Neural crest cell (in vitro differentiated cells): ENCODE data around the gene CXCL3. TPM values are rescaled to one million over a fixed set of nuclear protein-coding genes. Genes with fewer than 3 reads are reported as not detected.

Experiments used
- DNase-seq: peaks from one replicate; pipeline ENCODE4 v3.0.0; 2021; ENCODE audit warnings: low read depth, mixed read lengths, low spot score
- H3K27ac Mint-ChIP-seq: one replicate; pipeline ENCODE4 v1.8.0; 2021; ENCODE audit warnings: mild to moderate bottlenecking, mixed read lengths; ENCODE audit not compliant: unreplicated experiment
- H3K27me3 Mint-ChIP-seq: 2 replicates; pipeline ENCODE4 v1.8.0; 2021; ENCODE audit warnings: low read depth, mild to moderate bottlenecking, mixed read lengths
- H3K36me3 Mint-ChIP-seq: 2 replicates; pipeline ENCODE4 v1.8.0; 2021; ENCODE audit warnings: low read depth, mild to moderate bottlenecking, mixed read lengths
- H3K4me1 Mint-ChIP-seq: 2 replicates; pipeline ENCODE4 v1.8.0; 2021; ENCODE audit warnings: mixed read lengths
- H3K4me3 Mint-ChIP-seq: one replicate; pipeline ENCODE4 v1.8.0; 2021; ENCODE audit warnings: mild to moderate bottlenecking, mixed read lengths
- H3K9me3 Mint-ChIP-seq: 2 replicates; pipeline ENCODE4 v1.8.0; 2021; ENCODE audit warnings: mixed read lengths
- total RNA-seq: library from RNA; stranded (reverse); gene quantifications from 2 replicates; pipeline ENCODE4 v1.2.1, GENCODE V29; 2021
- TF ChIP-seq, protein P1 (sequence below): fragments of 200-600 bp; sonication (generic); conservative IDR thresholded peaks from 2 replicates; pipeline ENCODE4 v1.5.0; 2021; ENCODE audit warnings: antibody characterized with exemption, mild to moderate bottlenecking

Gene CXCL3
- total RNA-seq, 1 donor from 2014 or later: 0.63 TPM

GRCh38 chr4:74006009-74006476 lies 32.4 kb downstream of the CXCL3 start:
- Mint-ChIP-seq H3K27me3 (no peaks in the 10 kb centered on the region), H3K27ac (no peak overlapping the region), H3K36me3 (no peaks in the 10 kb centered on the region), H3K4me1 (no peaks in the 10 kb centered on the region), H3K4me3 (no peak overlapping the region), H3K9me3 (peaks cover 4% of the 10 kb centered on the region)
- no peak for DNase-seq
- TF ChIP-seq, protein P1, sequence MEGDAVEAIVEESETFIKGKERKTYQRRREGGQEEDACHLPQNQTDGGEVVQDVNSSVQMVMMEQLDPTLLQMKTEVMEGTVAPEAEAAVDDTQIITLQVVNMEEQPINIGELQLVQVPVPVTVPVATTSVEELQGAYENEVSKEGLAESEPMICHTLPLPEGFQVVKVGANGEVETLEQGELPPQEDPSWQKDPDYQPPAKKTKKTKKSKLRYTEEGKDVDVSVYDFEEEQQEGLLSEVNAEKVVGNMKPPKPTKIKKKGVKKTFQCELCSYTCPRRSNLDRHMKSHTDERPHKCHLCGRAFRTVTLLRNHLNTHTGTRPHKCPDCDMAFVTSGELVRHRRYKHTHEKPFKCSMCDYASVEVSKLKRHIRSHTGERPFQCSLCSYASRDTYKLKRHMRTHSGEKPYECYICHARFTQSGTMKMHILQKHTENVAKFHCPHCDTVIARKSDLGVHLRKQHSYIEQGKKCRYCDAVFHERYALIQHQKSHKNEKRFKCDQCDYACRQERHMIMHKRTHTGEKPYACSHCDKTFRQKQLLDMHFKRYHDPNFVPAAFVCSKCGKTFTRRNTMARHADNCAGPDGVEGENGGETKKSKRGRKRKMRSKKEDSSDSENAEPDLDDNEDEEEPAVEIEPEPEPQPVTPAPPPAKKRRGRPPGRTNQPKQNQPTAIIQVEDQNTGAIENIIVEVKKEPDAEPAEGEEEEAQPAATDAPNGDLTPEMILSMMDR: no peak

- Mint-ChIP-seq H3K4me3 (no peak overlapping the region), H3K36me3 (no peaks in the 10 kb centered on the region), H3K4me1 (no peaks in the 10 kb centered on the region), H3K27ac (no peak overlapping the region), H3K9me3 (peaks cover 2% of the 10 kb centered on the region), H3K27me3 (no peaks in the 10 kb centered on the region)
- no peak for DNase-seq
- TF ChIP-seq, protein P1: no peak
Measured at GRCh38 chr4:74005528-74005927, 33.0 kb downstream of the CXCL3 start.

DNA sequence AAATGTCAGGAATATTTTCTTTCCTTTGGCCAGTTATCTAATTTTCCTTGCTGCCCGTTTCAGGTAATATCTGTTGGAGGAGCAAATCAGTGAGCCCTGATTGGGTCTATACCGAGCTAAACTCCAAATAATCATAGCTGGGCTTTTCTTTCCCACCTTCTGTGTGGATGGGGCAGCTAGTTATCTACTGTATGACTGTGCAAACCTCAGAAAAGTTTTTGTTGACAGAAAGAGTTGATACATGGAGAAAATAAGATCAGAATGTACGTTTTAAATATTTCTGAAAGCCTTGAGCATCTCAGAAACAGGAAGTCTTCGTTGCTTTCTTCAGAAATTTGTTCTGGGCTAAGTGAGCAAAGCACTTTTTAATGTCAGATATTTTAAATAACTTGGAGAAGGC lies 33.8 kb downstream of the CXCL3 start:
- DNase-seq: no peak
- TF ChIP-seq, protein P1: no peak
- no peak overlapping the region for H3K4me3 Mint-ChIP-seq
- no peaks in the 10 kb centered on the region for H3K9me3 Mint-ChIP-seq
- H3K27me3 Mint-ChIP-seq: peaks cover 5% of the 10 kb centered on the region
- no peak overlapping the region for H3K27ac Mint-ChIP-seq
- no peaks in the 10 kb centered on the region for H3K36me3 Mint-ChIP-seq
- no peaks in the 10 kb centered on the region for H3K4me1 Mint-ChIP-seq

DNA sequence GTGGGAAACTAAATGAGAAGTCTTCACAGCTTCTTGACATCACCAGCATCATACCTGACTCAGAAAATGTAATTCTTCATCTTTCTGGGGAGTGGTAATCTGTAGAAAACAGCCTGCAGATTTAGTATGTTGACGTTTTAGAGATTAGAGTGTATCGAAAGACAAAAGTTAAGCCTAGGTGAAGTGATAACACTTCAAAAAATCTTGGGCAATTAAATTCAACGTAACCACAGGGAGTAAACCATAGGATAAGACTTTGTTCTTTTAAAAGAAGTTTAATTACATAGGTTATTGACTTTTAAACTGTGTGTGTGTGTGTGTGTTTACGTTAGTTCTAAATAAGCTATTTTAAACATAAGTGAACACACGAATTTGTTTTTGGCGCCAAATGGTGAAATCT lies 38.2 kb downstream of the CXCL3 start:
- Mint-ChIP-seq H3K9me3 (no peaks in the 10 kb centered on the region), H3K4me1 (peaks cover 11% of the 10 kb centered on the region), H3K27ac (no peak overlapping the region), H3K27me3 (peaks cover 36% of the 10 kb centered on the region), H3K36me3 (no peaks in the 10 kb centered on the region), H3K4me3 (no peak overlapping the region)
- no peak for DNase-seq
- TF ChIP-seq, protein P1: no peak

DNA sequence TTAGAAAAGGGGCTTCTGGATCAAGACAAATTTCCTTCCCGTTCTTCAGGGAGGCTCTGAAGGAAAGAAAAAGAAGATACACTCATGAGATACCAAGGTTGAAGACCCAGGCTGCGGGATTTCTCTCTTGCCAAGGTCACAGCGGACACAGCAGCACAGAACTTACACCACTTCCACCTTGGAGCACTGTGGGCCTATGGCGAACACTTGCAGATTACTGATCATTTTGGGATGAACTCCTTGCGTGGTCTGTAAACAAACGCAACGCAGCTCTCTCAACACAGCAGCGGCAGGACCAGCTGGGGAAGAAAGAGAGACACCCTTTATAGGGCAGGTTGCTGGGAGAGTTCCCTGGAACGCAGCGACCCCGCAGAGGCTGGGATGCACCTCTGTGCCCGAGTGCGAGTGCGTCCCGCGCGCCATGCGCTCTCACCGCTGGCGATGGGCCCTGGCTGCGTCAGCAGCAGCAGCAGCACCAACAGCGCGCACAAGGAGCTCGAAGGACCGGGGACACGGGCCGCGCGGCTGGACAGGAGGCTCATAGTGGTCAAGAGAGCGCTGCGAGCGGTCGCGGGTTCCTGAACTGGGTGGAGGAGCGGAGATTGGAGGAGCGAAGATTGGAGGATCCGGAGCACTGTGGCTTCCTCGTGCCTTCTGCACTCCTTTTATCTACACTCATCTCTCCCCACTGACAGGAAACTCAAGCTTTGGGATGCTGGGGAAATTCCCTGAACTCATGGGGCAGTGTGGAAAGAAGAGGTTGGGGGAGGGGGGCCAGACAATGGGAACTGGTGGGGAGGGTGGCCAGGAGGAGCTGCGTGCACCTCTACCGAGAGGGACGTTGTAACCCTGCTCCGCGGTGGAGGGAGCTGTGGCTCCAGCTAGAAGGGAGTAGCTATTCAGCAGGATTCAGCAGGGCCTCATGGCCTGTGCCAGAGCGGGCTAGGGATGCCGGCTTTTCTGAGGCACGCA lies 40.2 kb downstream of the CXCL3 start, which contains the start of gene CXCL5:
TSS of gene CXCL5 (minus strand) at position 638 of the 972 bp plus-strand sequence. CDS start at position 542, 96 bp downstream.
- no peaks in the 10 kb centered on the region for H3K36me3 Mint-ChIP-seq
- TF ChIP-seq, protein P1: no peak
- H3K9me3 Mint-ChIP-seq: no peaks in the 10 kb centered on the region
- peak within 1 kb of the TSS; percentile 82 for H3K4me3 Mint-ChIP-seq
- H3K27ac Mint-ChIP-seq: peak within 1 kb of the TSS; percentile 50
- peaks cover 43% of the 10 kb centered on the region for H3K27me3 Mint-ChIP-seq
- peak; percentile 26 for DNase-seq
- H3K4me1 Mint-ChIP-seq: peaks cover 11% of the 10 kb centered on the region
